PFSK-1 (cell line): Measurements from ENCODE around the gene SNUPN.

Experiments used
- POLR2AphosphoS5 ChIP-seq: IDR thresholded peaks from 2 replicates; pipeline ENCODE4 v1.6.1; 2012; ENCODE audit warnings: low read depth, mild to moderate bottlenecking, control low read depth, low read length, moderate library complexity
- SIN3A ChIP-seq: IDR thresholded peaks from 2 replicates; pipeline ENCODE4 v1.6.1; 2012; ENCODE audit warnings: mild to moderate bottlenecking, low read length, moderate library complexity, borderline replicate concordance; ENCODE audit not compliant: insufficient read depth

GRCh38 chr15:75674366-75674765, 48.8 kb upstream of the SNUPN start:
- TF ChIP-seq POLR2AphosphoS5 (no peak), SIN3A (no peak)
